Measurements from ENCODE around the gene SLC35A5. TPM values are rescaled to one million over a fixed set of nuclear protein-coding genes. Genes with fewer than 3 reads are reported as not detected.

SLC35A5 gene
- polyA plus RNA-seq, 1 experiment: 53.6 TPM

- Histone ChIP-seq H3K9me3 (ENCODE audit: control insufficient read depth, insufficient read depth, low read length) (peaks cover 3% of the 10 kb centered on the region; the same call in 1 of the 2 replicates), H3K27me3 (ENCODE audit: control insufficient read depth, insufficient read depth, low read length) (no peaks in the 10 kb centered on the region), H3K27ac (ENCODE audit: low read depth, low read length) (no peak overlapping the region), H3K4me3 (ENCODE audit: low read depth, low read length) (peak overlapping the region; percentile 38)
- no peak for TF ChIP-seq CTCF (IDR thresholded peaks at IDR 0.05; ENCODE audit: low read depth, low read length)
- DNase-seq (ENCODE audit: low read depth, low spot score): no peak
- ChIA-PET CTCF (interaction anchor here (0.5 to 4.1 kb wide), 4 partner anchors 8 to 101 kb away, joined by 3 to 31 read pairs (median 4); no protein-coding TSS in a partner anchor), POLR2A (no interaction called here)
Measured at GRCh38 chr3:112633757-112634156, 71.9 kb downstream of the SLC35A5 start.

GRCh38 chr3:112634786-112635541, 73.1 kb downstream of the SLC35A5 start:
- Histone ChIP-seq H3K27ac (ENCODE audit: low read depth, low read length) (peak overlapping the region; percentile 80), H3K9me3 (ENCODE audit: control insufficient read depth, insufficient read depth, low read length) (peaks cover 9% of the 10 kb centered on the region; the same call in 1 of the 2 replicates), H3K4me3 (ENCODE audit: low read depth, low read length) (peak overlapping the region; percentile 85), H3K27me3 (ENCODE audit: control insufficient read depth, insufficient read depth, low read length) (no peaks in the 10 kb centered on the region)
- no peak for TF ChIP-seq CTCF (IDR thresholded peaks at IDR 0.05; ENCODE audit: low read depth, low read length)
- ChIA-PET CTCF (interaction anchor here (0.7 to 4.1 kb wide), 5 partner anchors 53 to 366 kb away, joined by 3 to 31 read pairs (median 5); no protein-coding TSS in a partner anchor), POLR2A (interaction anchor here (0.9 to 1.0 kb wide), 3 partner anchors 12 to 53 kb away, joined by 3 to 6 read pairs (median 4); no protein-coding TSS in a partner anchor)
- DNase-seq (ENCODE audit: low read depth, low spot score): no peak

Other genes starting within 250 kb of the SLC35A5 start
- gene CD200, start 228.9 kb upstream of the SLC35A5 start, polyA plus RNA-seq (2011; rRNA removed): 3.0 and 3.4 TPM in 2 replicates
- gene BTLA, start 62.6 kb upstream of the SLC35A5 start, polyA plus RNA-seq (2011; rRNA removed): not detected in 2 replicates
- gene ATG3, start 83 bp upstream of the SLC35A5 start, polyA plus RNA-seq (2011; rRNA removed): 44.5 and 60.7 TPM in 2 replicates
- 202 and 289 TPM in 2 replicates for gene CCDC80, start 79.1 kb downstream of the SLC35A5 start, polyA plus RNA-seq (2011; rRNA removed)